GM12878 (cell line): ENCODE data around the gene S100A12. TPM values are rescaled to one million over a fixed set of nuclear protein-coding genes. Genes with fewer than 3 reads are reported as not detected.

ENCODE experiments used
- ATAC-seq: fragments of 200-7000 bp; cut with Tn5 transposase; 3 replicates; pipeline ENCODE4 v1.9.1; 2020; ENCODE audit warnings: mild to moderate bottlenecking, moderate library complexity
- BruUV-seq: library from RNA; stranded (reverse); fragments of 400-500 nt; replicated peaks from 2 replicates; lab custom pipeline; 2021; lab: Mats Ljungman, UMichigan
- CTCF ChIA-PET: fragments of 300-600 bp; sonication (Branson Sonifier 250); formaldehyde crosslinking; extraction: SDS; loops from one replicate; lab custom pipeline; 2021; ENCODE audit warnings: inconsistent platforms; lab: Yijun Ruan, JAX
- POLR2A ChIA-PET: fragments of 350-600 bp; formaldehyde crosslinking; extraction: SDS; loops from one replicate; lab custom pipeline; 2021; ENCODE audit warnings: inconsistent platforms; lab: Charles Lee
- RAD21 ChIA-PET: fragments of 300-600 bp; sonication (Branson Sonifier 250); formaldehyde crosslinking; loops from one replicate; lab custom pipeline; 2023; ENCODE audit warnings: antibody characterized with exemption; ENCODE audit not compliant: unreplicated experiment; lab: Charles Lee
- SMC1A ChIA-PET: fragments of 300-600 bp; sonication (Branson Sonifier 250); formaldehyde crosslinking; loops from one replicate; lab custom pipeline; 2023; ENCODE audit not compliant: unreplicated experiment, uncharacterized antibody; lab: Charles Lee
- DNase-seq: peaks from one replicate; pipeline ENCODE4 v3.0.0-alpha.2; 2011; ENCODE audit warnings: low read depth, low spot score
- FAIRE-seq: peaks from 3 replicates; lab custom pipeline; 2011; peaks lifted over from hg19 to GRCh38; lab: Jason Lieb, UNC
- H2AFZ ChIP-seq: 2 replicates; pipeline ENCODE4 v1.6.0; 2011; ENCODE audit warnings: low read depth, low read length, control low read depth; ENCODE audit not compliant: control insufficient read depth
- H3K27ac ChIP-seq: 2 replicates; pipeline ENCODE4 v1.5.1; 2011; ENCODE audit warnings: control low read depth; ENCODE audit not compliant: control insufficient read depth, insufficient read depth
- H3K27me3 ChIP-seq, 2 experiments: replicated peaks in 1 of 2; 2 replicates each; pipeline versions ENCODE4 v1.6.0 to v1.6.1; 2011; ENCODE audit warnings: low read length in 1 of 2; ENCODE audit not compliant: control insufficient read depth in 2 of 2, insufficient read depth in 2 of 2
- H3K36me3 ChIP-seq, 2 experiments: 2 replicates each; pipeline ENCODE4 v1.5.1; 2011; ENCODE audit warnings: low read length in 1 of 2; ENCODE audit not compliant: control insufficient read depth in 2 of 2, insufficient read depth in 2 of 2
- H3K4me1 ChIP-seq: 2 replicates; pipeline ENCODE4 v1.6.1; 2011; ENCODE audit warnings: mild to moderate bottlenecking, low read length, moderate library complexity, mixed read lengths; ENCODE audit not compliant: control insufficient read depth, insufficient read depth
- H3K4me2 ChIP-seq: 2 replicates; pipeline ENCODE4 v1.6.0; 2011; ENCODE audit warnings: control low read depth; ENCODE audit not compliant: control insufficient read depth, insufficient read depth
- H3K4me3 ChIP-seq: fragments of 200-600 bp; sonication (generic); 2 replicates; pipeline ENCODE4 v1.5.1; 2016
- H3K79me2 ChIP-seq: 2 replicates; pipeline ENCODE4 v1.6.0; 2011; ENCODE audit warnings: low read length; ENCODE audit not compliant: control insufficient read depth, insufficient read depth
- H3K9ac ChIP-seq: 2 replicates; pipeline ENCODE4 v1.8.0; 2011; ENCODE audit warnings: low read length, control low read depth, mixed read lengths; ENCODE audit not compliant: control insufficient read depth, insufficient read depth
- H3K9me3 ChIP-seq: replicated peaks from 3 replicates; pipeline ENCODE4 v1.5.1; 2011; ENCODE audit warnings: mild to moderate bottlenecking, low read length; ENCODE audit not compliant: control insufficient read depth, insufficient read depth
- H4K20me1 ChIP-seq: 2 replicates; pipeline ENCODE4 v1.6.0; 2011; ENCODE audit not compliant: control insufficient read depth, insufficient read depth
- CEBPB ChIP-seq, 2 experiments: fragments of 150-350 bp in 1 of 2; IDR thresholded peaks; 2 replicates each; pipeline ENCODE4 v1.6.1; 2012 to 2014; ENCODE audit warnings: low read depth in 2 of 2, low read length in 2 of 2, borderline replicate concordance in 1 of 2, inconsistent platforms in 1 of 2
- CREB1 ChIP-seq: IDR thresholded peaks from 2 replicates; pipeline ENCODE4 v1.6.1; 2012; ENCODE audit warnings: low read depth, mild to moderate bottlenecking, inconsistent platforms
- EP300 ChIP-seq, 2 experiments: fragments of 150-350 bp in 1 of 2; IDR thresholded peaks; 2 replicates each; pipeline ENCODE4 v1.6.1; 2011 to 2012; ENCODE audit warnings: low read depth in 2 of 2, low read length in 2 of 2, borderline replicate concordance in 1 of 2, improper control_type of control experiment in 1 of 2, inconsistent platforms in 1 of 2; ENCODE audit not compliant: control insufficient read depth in 1 of 2
- IKZF2 ChIP-seq, 2 experiments: fragments of 450-650 bp; IDR thresholded peaks; 2 replicates each; pipeline ENCODE4 v1.6.1; 2017; ENCODE audit warnings: mild to moderate bottlenecking in 2 of 2, moderate library complexity in 2 of 2
- IRF4 ChIP-seq: IDR thresholded peaks from 2 replicates; pipeline ENCODE4 v1.6.1; 2011; ENCODE audit warnings: low read depth, low read length
- LARP7 ChIP-seq: fragments of 450-650 bp; IDR thresholded peaks from 2 replicates; pipeline ENCODE4 v1.6.1; 2017; ENCODE audit warnings: mild to moderate bottlenecking
- MYC ChIP-seq: IDR thresholded peaks from 2 replicates; pipeline ENCODE4 v1.6.1; 2011; ENCODE audit warnings: mild to moderate bottlenecking, low read length, moderate library complexity, inconsistent platforms; ENCODE audit not compliant: insufficient read depth, insufficient replicate concordance, insufficient read length, severe bottlenecking
- RAD51 ChIP-seq: fragments of 450-650 bp; IDR thresholded peaks from 2 replicates; pipeline ENCODE4 v1.6.1; 2016; ENCODE audit warnings: moderate library complexity, mild to moderate bottlenecking, inconsistent platforms
- RFX5 ChIP-seq: IDR thresholded peaks from 2 replicates; pipeline ENCODE4 v1.6.1; 2011; ENCODE audit warnings: low read depth, low read length, improper control_type of control experiment
- SP1 ChIP-seq: IDR thresholded peaks from one replicate; pipeline ENCODE4 v1.6.1; 2011; ENCODE audit warnings: low read depth, low read length
- SUPT20H ChIP-seq: IDR thresholded peaks from 2 replicates; pipeline ENCODE4 v1.6.1; 2011; ENCODE audit warnings: low read depth, mild to moderate bottlenecking, low read length, moderate library complexity, borderline replicate concordance; ENCODE audit not compliant: control insufficient read depth
- WGBS: methylation state at CpG from one replicate; pipeline ENCODE4 v1.1.6; 2016; ENCODE audit warnings: low lambda C conversion rate; ENCODE audit not compliant: insufficient replicate concordance, insufficient coverage; ENCODE audit errors: missing lambda C conversion rate; 5-methylcytosine and 5-hydroxymethylcytosine counted together
- in situ Hi-C: fragments of 300-500 bp; cut with MboI; formaldehyde crosslinking; loops from 9 replicates; pipeline ENCODE4 v1.14.3; 2018; ENCODE audit warnings: mixed read lengths
- intact Hi-C: fragments of 100-400 bp; cut with micrococcal nuclease; formaldehyde crosslinking; loops from one replicate; pipeline ENCODE4 v1.14.2; 2022; ENCODE audit not compliant: unreplicated experiment
- polyA plus RNA-seq, 11 experiments: library from polyadenylated mRNA; depleted of rRNA in 4 of 11; unstranded in 6 of 11; stranded (reverse) in 5 of 11; fragments of >200 nt; fragmentation: Nextera tagmentation in 4 of 11; fragmentation: Illumina TruSeq in 1 of 11; extraction: Ambion mirVana in 4 of 11; extraction: Trizol in 1 of 11; gene quantifications; 1 replicate in 1 of 11; 2 replicates in 10 of 11; pipeline versions ENCODE4 v1.2.1 to v1.2.3, GENCODE V29; 2011 to 2016; ENCODE audit warnings: inconsistent platforms in 2 of 11, missing spikeins in 2 of 11, low read depth in 1 of 11
- total RNA-seq, 4 experiments: library from RNA; depleted of rRNA in 3 of 4; stranded (reverse); fragments of >200 nt in 3 of 4; fragmentation: Illumina TruSeq in 1 of 4; extraction: Trizol in 1 of 4; gene quantifications; 2 replicates each; pipeline versions ENCODE4 v1.2.1 to v1.2.3, GENCODE V29; 2013 to 2021
- TF ChIP-seq, protein P1 (sequence below): fragments of 450-650 bp; IDR thresholded peaks from 2 replicates; pipeline ENCODE4 v1.6.1; 2017; ENCODE audit warnings: mild to moderate bottlenecking, low read depth, inconsistent platforms; ENCODE audit not compliant: poor library complexity, severe bottlenecking
- TF ChIP-seq, protein P2 (sequence below): fragments of 450-650 bp; IDR thresholded peaks from 2 replicates; pipeline ENCODE4 v1.6.1; 2017; ENCODE audit warnings: mild to moderate bottlenecking
- TF ChIP-seq, protein P3 (sequence below): fragments of 450-650 bp; IDR thresholded peaks from 2 replicates; pipeline ENCODE4 v1.6.1; 2017; ENCODE audit warnings: borderline replicate concordance
- TF ChIP-seq, protein P4 (sequence below): fragments of 450-650 bp; formaldehyde crosslinking; IDR thresholded peaks from 2 replicates; pipeline ENCODE4 v1.4.0; 2022; ENCODE audit warnings: mild to moderate bottlenecking, moderate library complexity

The S100A12 gene
- total and polyA plus RNA-seq, 10 of the 15 experiments (the other 5 are each of a cell fraction or from before 2014, with no cell fraction given), result not detected

DNA sequence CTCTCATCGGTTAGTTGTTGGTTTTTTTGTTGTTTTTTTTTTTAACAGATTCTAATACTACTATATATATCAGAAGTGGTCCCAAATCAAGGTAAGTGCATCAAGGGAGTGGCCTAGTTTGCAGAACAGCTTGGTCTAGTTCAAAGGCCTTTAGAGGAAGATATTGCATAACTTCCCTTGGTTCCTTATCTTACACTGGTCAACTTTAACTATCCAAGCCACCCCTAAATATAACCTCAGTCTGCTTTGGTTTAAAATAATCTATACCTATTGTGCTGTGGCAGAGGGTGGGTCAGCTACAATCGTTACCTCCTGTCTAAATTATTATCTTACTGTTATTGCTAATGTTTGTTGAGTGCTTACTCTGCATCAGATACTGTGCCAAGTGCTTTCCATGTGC, 6.9 kb downstream of the S100A12 start:
- WGBS, result 0% methylated on average over 2 of the region's 2 CpGs
- Histone ChIP-seq H3K4me2 (no peak overlapping the region), H3K4me3 (no peak overlapping the region), H3K9me3 (no peaks in the 10 kb centered on the region), H3K9ac (no peak overlapping the region), H3K79me2 (no peaks in the 10 kb centered on the region), H3K27ac (no peak overlapping the region), H3K4me1 (no peaks in the 10 kb centered on the region), H4K20me1 (no peaks in the 10 kb centered on the region), H3K36me3 (no peaks in the 10 kb centered on the region), H3K27me3 (no peaks in the 10 kb centered on the region), H2AFZ (no peak overlapping the region)
- no TSS peak for BruUV-seq
- ChIA-PET CTCF (interaction anchor here (1.7 kb wide), 1 partner anchor 14 kb away, joined by 6 read pairs; no protein-coding TSS in a partner anchor), RAD21 (no interaction called here), POLR2A (no interaction called here), SMC1A (no interaction called here)
- in situ Hi-C loops (no loop called here), intact Hi-C loops (no loop called here)
- DNase-seq, result no peak
- no peak for FAIRE-seq
- ATAC-seq, result no peak
- no peak for TF ChIP-seq CREB1
- TF ChIP-seq, protein P1, sequence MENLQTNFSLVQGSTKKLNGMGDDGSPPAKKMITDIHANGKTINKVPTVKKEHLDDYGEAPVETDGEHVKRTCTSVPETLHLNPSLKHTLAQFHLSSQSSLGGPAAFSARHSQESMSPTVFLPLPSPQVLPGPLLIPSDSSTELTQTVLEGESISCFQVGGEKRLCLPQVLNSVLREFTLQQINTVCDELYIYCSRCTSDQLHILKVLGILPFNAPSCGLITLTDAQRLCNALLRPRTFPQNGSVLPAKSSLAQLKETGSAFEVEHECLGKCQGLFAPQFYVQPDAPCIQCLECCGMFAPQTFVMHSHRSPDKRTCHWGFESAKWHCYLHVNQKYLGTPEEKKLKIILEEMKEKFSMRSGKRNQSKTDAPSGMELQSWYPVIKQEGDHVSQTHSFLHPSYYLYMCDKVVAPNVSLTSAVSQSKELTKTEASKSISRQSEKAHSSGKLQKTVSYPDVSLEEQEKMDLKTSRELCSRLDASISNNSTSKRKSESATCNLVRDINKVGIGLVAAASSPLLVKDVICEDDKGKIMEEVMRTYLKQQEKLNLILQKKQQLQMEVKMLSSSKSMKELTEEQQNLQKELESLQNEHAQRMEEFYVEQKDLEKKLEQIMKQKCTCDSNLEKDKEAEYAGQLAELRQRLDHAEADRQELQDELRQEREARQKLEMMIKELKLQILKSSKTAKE, result no peak
- no peak for TF ChIP-seq EP300 (IDR thresholded peaks at IDR 0.05; ENCODE audit: borderline replicate concordance in 1 of 2, control insufficient read depth in 1 of 2, low read depth in 2 of 2, low read length in 2 of 2)
- no peak for TF ChIP-seq MYC
- TF ChIP-seq LARP7, result no peak
- TF ChIP-seq, protein P2, sequence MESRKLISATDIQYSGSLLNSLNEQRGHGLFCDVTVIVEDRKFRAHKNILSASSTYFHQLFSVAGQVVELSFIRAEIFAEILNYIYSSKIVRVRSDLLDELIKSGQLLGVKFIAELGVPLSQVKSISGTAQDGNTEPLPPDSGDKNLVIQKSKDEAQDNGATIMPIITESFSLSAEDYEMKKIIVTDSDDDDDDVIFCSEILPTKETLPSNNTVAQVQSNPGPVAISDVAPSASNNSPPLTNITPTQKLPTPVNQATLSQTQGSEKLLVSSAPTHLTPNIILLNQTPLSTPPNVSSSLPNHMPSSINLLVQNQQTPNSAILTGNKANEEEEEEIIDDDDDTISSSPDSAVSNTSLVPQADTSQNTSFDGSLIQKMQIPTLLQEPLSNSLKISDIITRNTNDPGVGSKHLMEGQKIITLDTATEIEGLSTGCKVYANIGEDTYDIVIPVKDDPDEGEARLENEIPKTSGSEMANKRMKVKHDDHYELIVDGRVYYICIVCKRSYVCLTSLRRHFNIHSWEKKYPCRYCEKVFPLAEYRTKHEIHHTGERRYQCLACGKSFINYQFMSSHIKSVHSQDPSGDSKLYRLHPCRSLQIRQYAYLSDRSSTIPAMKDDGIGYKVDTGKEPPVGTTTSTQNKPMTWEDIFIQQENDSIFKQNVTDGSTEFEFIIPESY, result no peak
- TF ChIP-seq SUPT20H, result no peak
- no peak for TF ChIP-seq IRF4
- TF ChIP-seq, protein P3, sequence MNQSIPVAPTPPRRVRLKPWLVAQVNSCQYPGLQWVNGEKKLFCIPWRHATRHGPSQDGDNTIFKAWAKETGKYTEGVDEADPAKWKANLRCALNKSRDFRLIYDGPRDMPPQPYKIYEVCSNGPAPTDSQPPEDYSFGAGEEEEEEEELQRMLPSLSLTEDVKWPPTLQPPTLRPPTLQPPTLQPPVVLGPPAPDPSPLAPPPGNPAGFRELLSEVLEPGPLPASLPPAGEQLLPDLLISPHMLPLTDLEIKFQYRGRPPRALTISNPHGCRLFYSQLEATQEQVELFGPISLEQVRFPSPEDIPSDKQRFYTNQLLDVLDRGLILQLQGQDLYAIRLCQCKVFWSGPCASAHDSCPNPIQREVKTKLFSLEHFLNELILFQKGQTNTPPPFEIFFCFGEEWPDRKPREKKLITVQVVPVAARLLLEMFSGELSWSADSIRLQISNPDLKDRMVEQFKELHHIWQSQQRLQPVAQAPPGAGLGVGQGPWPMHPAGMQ, result no peak
- no peak for TF ChIP-seq IKZF2 (IDR thresholded peaks at IDR 0.05)
- no peak for TF ChIP-seq RAD51
- no peak for TF ChIP-seq SP1
- TF ChIP-seq, protein P4, sequence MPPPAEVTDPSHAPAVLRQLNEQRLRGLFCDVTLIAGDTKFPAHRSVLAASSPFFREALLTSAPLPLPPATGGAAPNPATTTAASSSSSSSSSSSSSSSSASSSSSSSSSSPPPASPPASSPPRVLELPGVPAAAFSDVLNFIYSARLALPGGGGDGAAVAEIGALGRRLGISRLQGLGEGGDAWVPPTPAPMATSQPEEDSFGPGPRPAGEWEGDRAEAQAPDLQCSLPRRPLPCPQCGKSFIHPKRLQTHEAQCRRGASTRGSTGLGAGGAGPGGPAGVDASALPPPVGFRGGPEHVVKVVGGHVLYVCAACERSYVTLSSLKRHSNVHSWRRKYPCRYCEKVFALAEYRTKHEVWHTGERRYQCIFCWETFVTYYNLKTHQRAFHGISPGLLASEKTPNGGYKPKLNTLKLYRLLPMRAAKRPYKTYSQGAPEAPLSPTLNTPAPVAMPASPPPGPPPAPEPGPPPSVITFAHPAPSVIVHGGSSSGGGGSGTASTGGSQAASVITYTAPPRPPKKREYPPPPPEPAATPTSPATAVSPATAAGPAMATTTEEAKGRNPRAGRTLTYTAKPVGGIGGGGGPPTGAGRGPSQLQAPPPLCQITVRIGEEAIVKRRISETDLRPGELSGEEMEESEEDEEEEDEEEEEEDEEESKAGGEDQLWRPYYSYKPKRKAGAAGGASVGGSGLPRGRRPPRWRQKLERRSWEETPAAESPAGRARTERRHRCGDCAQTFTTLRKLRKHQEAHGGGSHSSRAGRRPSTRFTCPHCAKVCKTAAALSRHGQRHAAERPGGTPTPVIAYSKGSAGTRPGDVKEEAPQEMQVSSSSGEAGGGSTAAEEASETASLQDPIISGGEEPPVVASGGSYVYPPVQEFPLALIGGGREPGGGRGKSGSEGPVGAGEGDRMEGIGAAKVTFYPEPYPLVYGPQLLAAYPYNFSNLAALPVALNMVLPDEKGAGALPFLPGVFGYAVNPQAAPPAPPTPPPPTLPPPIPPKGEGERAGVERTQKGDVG, result no peak
- TF ChIP-seq RFX5, result no peak
- TF ChIP-seq CEBPB (IDR thresholded peaks at IDR 0.05; ENCODE audit: borderline replicate concordance in 1 of 2, low read depth in 2 of 2, low read length in 2 of 2), result no peak
